GM23248 (cell line): ENCODE results near the gene TMEM174.

ENCODE experiments used
- EZH2 ChIP-seq: fragments of 200-600 bp; sonication (generic); IDR thresholded peaks from 2 replicates; pipeline ENCODE4 v1.6.1; 2018; ENCODE audit warnings: antibody characterized with exemption, mild to moderate bottlenecking; ENCODE audit not compliant: insufficient read depth, poor library complexity, severe bottlenecking
- EZH2phosphoT487 ChIP-seq: fragments of 200-600 bp; sonication (generic); IDR thresholded peaks from 2 replicates; pipeline ENCODE4 v1.6.1; 2018; ENCODE audit warnings: antibody characterized with exemption, moderate library complexity, mild to moderate bottlenecking, low read depth; ENCODE audit not compliant: insufficient read depth

DNA sequence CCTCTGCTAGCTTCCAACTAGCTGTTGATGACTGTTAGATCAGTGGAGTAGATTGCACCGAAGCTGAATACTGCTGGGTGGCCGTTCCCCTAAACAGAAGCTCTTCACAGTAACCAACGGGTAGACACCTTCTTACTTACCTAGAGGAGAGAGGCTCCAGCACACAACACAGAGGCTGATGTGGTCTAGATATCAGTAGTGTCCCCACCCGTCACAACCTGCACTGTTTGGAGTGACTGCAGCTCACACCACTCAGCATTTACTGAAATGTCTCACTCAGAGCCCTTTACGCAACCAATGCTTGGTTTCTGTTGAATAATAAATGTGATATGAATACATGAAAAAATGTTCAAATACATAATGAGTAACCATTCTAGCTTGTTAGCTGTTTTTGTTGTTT lies 5.3 kb downstream of the TMEM174 start:
- no peak for TF ChIP-seq EZH2
- TF ChIP-seq EZH2phosphoT487, result no peak
